AG04450 (cell line): ENCODE measurements around the gene CCDC158. TPM values are rescaled to one million over a fixed set of nuclear protein-coding genes. Genes with fewer than 3 reads are reported as not detected.

ENCODE experiments used
- CTCF ChIA-PET: fragments of 300-600, 350-600 bp; formaldehyde crosslinking; extraction: SDS; loops from one replicate; lab custom pipeline; 2022; ENCODE audit warnings: antibody characterized with exemption, inconsistent platforms; lab: Charles Lee
- POLR2A ChIA-PET: fragments of 350-600 bp; formaldehyde crosslinking; extraction: SDS; loops from one replicate; lab custom pipeline; 2021; ENCODE audit warnings: antibody characterized with exemption, inconsistent platforms; lab: Yijun Ruan, JAX
- DNase-seq: peaks from one replicate; pipeline ENCODE4 v3.0.0-alpha.2; 2011; ENCODE audit warnings: low read depth, low spot score
- H3K27ac ChIP-seq: one replicate; pipeline ENCODE4 v1.5.1; 2012; ENCODE audit warnings: low read depth, low read length, control low read depth
- H3K27me3 ChIP-seq: one replicate; pipeline ENCODE4 v1.6.0; 2012; ENCODE audit warnings: low read length; ENCODE audit not compliant: control insufficient read depth, insufficient read depth
- H3K4me3 ChIP-seq: 2 replicates; pipeline ENCODE4 v1.5.1; 2011; ENCODE audit warnings: mild to moderate bottlenecking, low read depth, low read length, control low read depth
- H3K9me3 ChIP-seq: 2 replicates; pipeline ENCODE4 v1.5.1; 2012; ENCODE audit warnings: low read length; ENCODE audit not compliant: control insufficient read depth, insufficient read depth
- CTCF ChIP-seq: IDR thresholded peaks from 2 replicates; pipeline ENCODE4 v1.5.1; 2011; ENCODE audit warnings: low read depth, low read length, control low read depth, inconsistent platforms
- polyA plus RNA-seq: library from polyadenylated mRNA; depleted of rRNA; stranded (reverse); fragments of >200 nt; gene quantifications from 2 replicates; pipeline ENCODE4 v1.2.3, GENCODE V29; 2011

Gene CCDC158
- polyA plus RNA-seq, 1 experiment = not detected

GRCh38 chr4:76381986-76382385 is 39.0 kb downstream of the CCDC158 start:
- Histone ChIP-seq H3K9me3 (peaks cover 4% of the 10 kb centered on the region; the same call in 1 of the 2 replicates), H3K27ac (no peak overlapping the region), H3K4me3 (no peak overlapping the region), H3K27me3 (peaks cover 7% of the 10 kb centered on the region)
- CTCF ChIA-PET = interaction anchor here (1.8 kb wide), 1 partner anchor 202 kb away, joined by 5 read pairs; no protein-coding TSS in a partner anchor
- no peak for TF ChIP-seq CTCF
- no peak for DNase-seq
- POLR2A ChIA-PET = no interaction called here

GRCh38 chr4:76380561-76380960 is 40.4 kb downstream of the CCDC158 start:
- CTCF ChIA-PET = interaction anchor here (1.8 kb wide), 1 partner anchor 201 kb away, joined by 5 read pairs; no protein-coding TSS in a partner anchor
- no peak overlapping the region for H3K4me3 ChIP-seq
- peaks cover 3% of the 10 kb centered on the region for H3K27me3 ChIP-seq
- no peak for TF ChIP-seq CTCF
- peaks cover 4% of the 10 kb centered on the region; the same call in 1 of the 2 replicates for H3K9me3 ChIP-seq
- no peak for DNase-seq
- POLR2A ChIA-PET = no interaction called here
- no peak overlapping the region for H3K27ac ChIP-seq

GRCh38 chr4:76377911-76378310 is 43.0 kb downstream of the CCDC158 start:
- H3K9me3 ChIP-seq = peaks cover 4% of the 10 kb centered on the region; the same call in 1 of the 2 replicates
- no peak overlapping the region for H3K27ac ChIP-seq
- ChIA-PET POLR2A (no interaction called here), CTCF (interaction anchor here (0.5 to 6.1 kb wide), 27 partner anchors 10 to 1390 kb away, joined by 3 to 205 read pairs (median 4); partner anchors contain the start of genes NUP54 and STBD1)
- H3K4me3 ChIP-seq = no peak overlapping the region
- DNase-seq = no peak
- H3K27me3 ChIP-seq = peaks cover 3% of the 10 kb centered on the region
- peak; percentile 58 for TF ChIP-seq CTCF

- ChIA-PET CTCF (interaction anchor here (0.5 to 6.1 kb wide), 24 partner anchors 10 to 1390 kb away, joined by 3 to 205 read pairs (median 4); partner anchors contain the start of genes NUP54 and STBD1), POLR2A (no interaction called here)
- Histone ChIP-seq H3K27ac (no peak overlapping the region), H3K9me3 (peaks cover 4% of the 10 kb centered on the region; the same call in 1 of the 2 replicates), H3K4me3 (no peak overlapping the region), H3K27me3 (peaks cover 3% of the 10 kb centered on the region)
- DNase-seq = no peak
- no peak for TF ChIP-seq CTCF
Measured at GRCh38 chr4:76377481-76377901, 43.5 kb downstream of the CCDC158 start.

- peaks cover 4% of the 10 kb centered on the region; the same call in 1 of the 2 replicates for H3K9me3 ChIP-seq
- H3K27me3 ChIP-seq = peaks cover 3% of the 10 kb centered on the region
- POLR2A ChIA-PET = no interaction called here
- TF ChIP-seq CTCF = no peak
- H3K4me3 ChIP-seq = no peak overlapping the region
- CTCF ChIA-PET = interaction anchor here (1.4 to 6.1 kb wide), 3 partner anchors 9 to 197 kb away, joined by 6 to 205 read pairs (median 8); no protein-coding TSS in a partner anchor
- no peak overlapping the region for H3K27ac ChIP-seq
- DNase-seq = no peak
Measured at GRCh38 chr4:76376534-76376933, 44.4 kb downstream of the CCDC158 start.
